ENCODE results near the gene PRIM2.
"Not testable (repeated sequence)": the region's sequence is repeated elsewhere in the genome, so short reads cannot be mapped to it uniquely, and the experiment has no call there.

Gene PRIM2

GRCh38 chr6:57316581-57317059 is 810 bp upstream of the PRIM2 start:
- peak; percentile 89 for DNase-seq (ENCODE audit: low read depth)
- peak overlapping the region; percentile 83 for H3K4me3 ChIP-seq (ENCODE audit: low read length)
- TF ChIP-seq, protein P1, sequence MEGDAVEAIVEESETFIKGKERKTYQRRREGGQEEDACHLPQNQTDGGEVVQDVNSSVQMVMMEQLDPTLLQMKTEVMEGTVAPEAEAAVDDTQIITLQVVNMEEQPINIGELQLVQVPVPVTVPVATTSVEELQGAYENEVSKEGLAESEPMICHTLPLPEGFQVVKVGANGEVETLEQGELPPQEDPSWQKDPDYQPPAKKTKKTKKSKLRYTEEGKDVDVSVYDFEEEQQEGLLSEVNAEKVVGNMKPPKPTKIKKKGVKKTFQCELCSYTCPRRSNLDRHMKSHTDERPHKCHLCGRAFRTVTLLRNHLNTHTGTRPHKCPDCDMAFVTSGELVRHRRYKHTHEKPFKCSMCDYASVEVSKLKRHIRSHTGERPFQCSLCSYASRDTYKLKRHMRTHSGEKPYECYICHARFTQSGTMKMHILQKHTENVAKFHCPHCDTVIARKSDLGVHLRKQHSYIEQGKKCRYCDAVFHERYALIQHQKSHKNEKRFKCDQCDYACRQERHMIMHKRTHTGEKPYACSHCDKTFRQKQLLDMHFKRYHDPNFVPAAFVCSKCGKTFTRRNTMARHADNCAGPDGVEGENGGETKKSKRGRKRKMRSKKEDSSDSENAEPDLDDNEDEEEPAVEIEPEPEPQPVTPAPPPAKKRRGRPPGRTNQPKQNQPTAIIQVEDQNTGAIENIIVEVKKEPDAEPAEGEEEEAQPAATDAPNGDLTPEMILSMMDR (conservative IDR thresholded peaks at IDR 0.05; ENCODE audit: low read length): peak; percentile 82

- H3K4me3 ChIP-seq (ENCODE audit: low read length): no peak overlapping the region
- DNase-seq (ENCODE audit: low read depth): peak; percentile 39
- TF ChIP-seq, protein P1 (conservative IDR thresholded peaks at IDR 0.05; ENCODE audit: low read length): peak; percentile 64
These were observed 7.1 kb downstream of the PRIM2 start for GRCh38 chr6:57324538-57324937.

DNA sequence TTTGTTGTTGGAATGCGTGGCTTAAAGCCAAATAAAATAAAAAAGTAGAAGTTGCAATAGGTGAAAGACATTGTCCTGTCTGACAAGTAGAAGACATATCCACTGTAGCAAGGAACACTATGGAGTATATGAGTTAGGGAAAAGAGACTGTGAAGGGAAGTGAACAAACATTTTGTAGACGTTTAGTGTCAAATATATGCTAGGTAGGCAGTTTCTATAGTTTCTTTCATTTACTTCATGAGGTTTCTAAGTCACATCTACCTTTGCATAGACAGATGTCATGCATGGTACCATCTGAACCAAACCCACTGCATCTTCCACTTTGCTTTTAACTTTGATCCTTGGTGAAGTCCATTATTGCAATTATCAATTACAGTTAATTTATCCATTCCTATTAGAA is 9.9 kb downstream of the PRIM2 start:
- no peak for DNase-seq (ENCODE audit: low read depth)
- TF ChIP-seq, protein P1 (conservative IDR thresholded peaks at IDR 0.05; ENCODE audit: low read length): no peak

GRCh38 chr6:57328074-57328473 is 10.6 kb downstream of the PRIM2 start:
- TF ChIP-seq, protein P1 (conservative IDR thresholded peaks at IDR 0.05; ENCODE audit: low read length): no peak
- no peak for DNase-seq (ENCODE audit: low read depth)
- H3K4me3 ChIP-seq (ENCODE audit: low read length): no peak overlapping the region

More for the DNA sequence above, 9.9 kb downstream of the PRIM2 start:
- no peak overlapping the region for H3K4me3 ChIP-seq (ENCODE audit: low read length)

DNA sequence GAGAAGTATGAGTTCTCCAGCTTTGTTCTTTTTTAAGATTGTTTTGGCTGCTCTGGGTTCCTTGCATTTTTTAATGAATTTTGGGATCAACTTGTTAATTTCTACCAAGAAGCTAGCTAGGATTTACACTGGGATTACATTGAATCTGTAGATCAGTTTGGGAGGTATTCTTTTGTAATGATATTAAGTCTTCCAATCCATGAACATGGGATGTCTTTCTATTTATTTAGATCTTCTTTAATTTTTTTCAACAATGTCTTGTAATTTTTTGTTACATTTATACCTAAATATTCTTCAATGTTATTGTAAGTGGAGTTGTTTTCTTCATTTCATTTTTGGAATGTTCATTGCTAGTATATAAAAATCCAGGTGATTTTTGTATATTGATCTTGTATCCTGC is 12.5 kb downstream of the PRIM2 start:
- TF ChIP-seq, protein P1 (conservative IDR thresholded peaks at IDR 0.05; ENCODE audit: low read length): no peak
- no peak overlapping the region for H3K4me3 ChIP-seq (ENCODE audit: low read length)
- DNase-seq (ENCODE audit: low read depth): no peak

DNA sequence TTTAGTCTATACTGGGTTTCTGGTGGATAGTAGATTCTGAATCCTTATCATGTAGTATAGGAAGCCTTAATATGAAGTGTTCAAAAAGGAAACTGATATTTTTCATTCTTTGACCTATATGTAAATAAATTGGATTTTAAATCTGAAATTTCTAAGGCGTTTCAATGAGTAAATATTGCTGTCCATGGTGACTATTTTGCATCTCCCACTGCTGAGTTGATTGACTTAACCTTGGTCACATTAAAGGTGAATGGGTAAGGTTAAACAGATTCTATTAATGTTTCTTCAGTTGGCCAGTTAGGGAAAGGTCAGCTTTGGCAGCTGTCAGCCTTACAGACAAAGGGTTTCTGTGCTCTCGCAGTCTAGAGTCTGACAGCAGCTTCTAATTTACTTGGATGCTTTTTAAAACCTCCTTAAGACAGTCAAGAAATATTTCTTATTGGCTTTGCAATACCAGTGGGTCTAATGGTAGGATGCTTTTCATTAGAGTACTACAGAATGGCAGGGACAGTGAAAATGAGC is 24.8 kb downstream of the PRIM2 start:
- TF ChIP-seq, protein P1 (conservative IDR thresholded peaks at IDR 0.05; ENCODE audit: low read length): no peak
- no peak overlapping the region for H3K4me3 ChIP-seq (ENCODE audit: low read length)
- no peak for DNase-seq (ENCODE audit: low read depth)

DNA sequence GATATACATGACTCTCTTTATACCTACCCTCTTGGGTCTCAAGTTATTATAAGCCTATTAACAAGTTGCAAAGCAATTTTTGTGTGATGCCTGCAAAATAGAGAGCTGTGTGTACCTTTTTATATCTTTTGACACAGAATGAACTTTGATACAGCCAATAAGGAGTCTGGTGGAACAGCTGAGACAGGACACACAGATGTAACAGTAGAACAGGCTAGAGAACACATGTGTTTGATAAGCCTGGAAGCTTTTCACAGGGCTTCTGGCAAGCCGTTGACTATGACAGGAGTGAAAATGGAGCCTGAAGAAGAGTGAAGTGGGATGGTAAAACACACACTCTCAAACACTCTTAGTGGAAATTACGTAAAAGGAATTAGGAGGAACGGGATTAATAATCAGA is 25.9 kb downstream of the PRIM2 start:
- not testable (repeated sequence) for H3K4me3 ChIP-seq (ENCODE audit: low read length); DNase-seq (ENCODE audit: low read depth)

DNA sequence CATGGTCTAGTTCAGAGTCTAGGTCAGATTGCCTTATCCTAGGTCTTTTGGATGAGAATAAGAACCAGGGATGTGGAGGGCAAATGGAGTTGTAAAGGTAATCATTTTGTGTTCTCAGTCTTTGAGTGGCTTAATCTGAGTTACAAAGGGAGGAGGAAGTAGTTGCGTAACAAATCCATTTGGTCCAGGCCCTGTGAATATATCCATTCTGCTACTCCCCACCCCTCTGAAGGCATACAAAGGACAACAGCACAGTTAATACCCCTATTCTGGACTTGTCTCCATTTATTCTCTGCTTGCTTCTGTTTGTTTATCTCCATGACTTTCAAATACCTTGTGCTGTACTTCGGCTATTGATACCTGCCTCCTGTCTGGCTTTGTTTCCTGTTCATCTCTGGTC is 29.3 kb downstream of the PRIM2 start:
- H3K4me3 ChIP-seq (ENCODE audit: low read length); DNase-seq (ENCODE audit: low read depth): not testable (repeated sequence)

DNA sequence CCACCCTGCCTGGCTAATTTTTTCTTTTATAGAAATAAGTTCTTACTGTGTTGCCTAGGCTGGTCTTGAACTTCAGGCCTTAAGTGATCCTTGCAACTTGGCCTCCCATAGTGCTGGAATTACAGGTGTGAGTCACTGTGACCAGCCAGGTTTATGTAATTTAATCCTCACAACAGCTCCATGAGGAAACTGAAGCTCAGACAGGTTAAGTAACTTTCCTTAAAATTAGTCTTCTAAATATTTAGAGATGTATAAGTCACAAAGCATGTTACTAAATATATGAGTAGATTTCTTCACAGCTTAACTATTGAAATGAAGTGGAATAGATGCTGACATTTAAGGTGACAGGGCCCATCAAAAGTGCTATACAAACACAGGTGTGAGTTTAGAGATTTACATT is 30.2 kb downstream of the PRIM2 start:
- H3K4me3 ChIP-seq (ENCODE audit: low read length); DNase-seq (ENCODE audit: low read depth): not testable (repeated sequence)

- DNase-seq (ENCODE audit: low read depth); H3K4me3 ChIP-seq (ENCODE audit: low read length): not testable (repeated sequence)
These were observed 33.0 kb downstream of the PRIM2 start for GRCh38 chr6:57350443-57350842.
